ENCODE data around the gene PDIA3. TPM values are rescaled to one million over a fixed set of nuclear protein-coding genes. Genes with fewer than 3 reads are reported as not detected.
"Not testable (repeated sequence)": the region's sequence is repeated elsewhere in the genome, so short reads cannot be mapped to it uniquely, and the experiment has no call there.

PDIA3 gene
- polyA plus RNA-seq, 1 donor from 2014 or later, result 248 TPM

DNA sequence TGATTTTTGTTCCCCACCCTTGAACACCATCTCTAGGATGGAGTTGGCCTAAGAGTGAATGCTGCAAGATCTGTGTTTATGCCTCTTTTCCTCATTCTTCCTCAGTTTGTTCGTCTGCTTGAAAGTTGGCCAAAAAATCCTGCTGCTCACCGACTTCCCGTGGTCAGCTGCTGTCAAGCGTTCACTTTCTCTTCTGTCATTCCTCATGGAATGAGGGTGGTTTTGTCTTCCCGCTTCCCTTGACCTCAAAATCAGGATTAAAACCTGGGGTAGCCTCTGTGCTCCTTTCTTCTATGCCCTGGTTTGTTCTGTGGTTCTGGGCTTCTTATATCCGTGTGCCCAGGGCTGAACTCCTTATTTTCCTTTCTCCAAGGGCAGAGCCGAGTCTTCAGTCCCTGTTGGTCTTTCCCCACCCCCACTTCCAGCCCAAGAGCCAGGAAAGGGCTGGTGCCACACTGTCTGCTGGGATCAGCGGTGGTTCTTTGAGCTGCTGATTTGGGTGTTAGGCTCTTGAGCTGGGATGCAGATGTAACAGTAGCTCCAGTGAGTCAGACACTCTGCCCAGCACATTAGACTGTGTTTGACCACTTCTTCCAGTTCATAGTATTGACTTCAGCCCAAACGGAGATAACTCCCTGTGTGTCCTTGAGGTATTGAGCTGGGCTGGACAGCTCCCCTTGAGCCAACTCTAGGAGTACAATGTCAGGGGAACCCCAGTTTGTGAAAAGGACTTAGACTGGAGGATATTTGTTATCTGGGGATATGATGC is 48.2 kb downstream of the PDIA3 start:
- Mint-ChIP-seq H3K36me3 (peaks cover 14% of the 10 kb centered on the region), H3K9me3 (no peaks in the 10 kb centered on the region), H3K4me1 (peaks cover 31 to 40% (median 36%) of the 10 kb centered on the region in 3 donors), H3K27ac (peak overlapping the region in 2 of 3 donors; percentile 59 to 80), H3K27me3 (no peaks in the 10 kb centered on the region), H3K4me3 (peak overlapping the region in 3 of 4 donors; percentile 7 to 98 (median 98))

DNA sequence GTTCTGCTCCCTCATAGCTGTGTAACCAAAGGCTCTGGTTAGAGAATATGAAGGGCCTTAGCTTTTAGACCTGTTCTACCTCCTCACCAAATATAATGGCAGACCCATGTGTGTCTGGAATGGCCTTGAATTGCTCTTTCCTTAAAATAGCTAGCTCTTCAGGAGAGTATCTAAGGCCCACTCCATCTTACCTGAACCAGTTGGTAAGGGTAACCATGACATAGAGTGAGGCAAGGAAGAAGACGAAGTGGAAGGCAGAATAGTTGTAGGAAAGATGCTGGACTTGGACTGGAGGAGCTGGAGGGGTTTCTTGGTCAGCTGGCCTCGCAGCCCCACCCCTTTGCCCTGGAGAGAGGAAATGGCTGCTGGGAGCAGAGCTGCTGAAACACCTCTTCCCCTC is 49.0 kb downstream of the PDIA3 start:
- H3K4me1 Mint-ChIP-seq, result peaks cover 33 to 45% (median 40%) of the 10 kb centered on the region in 3 donors
- H3K27ac Mint-ChIP-seq, result peak overlapping the region in 1 of 3 donors; percentile 80
- H3K9me3 Mint-ChIP-seq, result no peaks in the 10 kb centered on the region
- peaks cover 16% of the 10 kb centered on the region for H3K36me3 Mint-ChIP-seq
- peak overlapping the region in 1 of 4 donors; percentile 98 for H3K4me3 Mint-ChIP-seq
- no peaks in the 10 kb centered on the region for H3K27me3 Mint-ChIP-seq

DNA sequence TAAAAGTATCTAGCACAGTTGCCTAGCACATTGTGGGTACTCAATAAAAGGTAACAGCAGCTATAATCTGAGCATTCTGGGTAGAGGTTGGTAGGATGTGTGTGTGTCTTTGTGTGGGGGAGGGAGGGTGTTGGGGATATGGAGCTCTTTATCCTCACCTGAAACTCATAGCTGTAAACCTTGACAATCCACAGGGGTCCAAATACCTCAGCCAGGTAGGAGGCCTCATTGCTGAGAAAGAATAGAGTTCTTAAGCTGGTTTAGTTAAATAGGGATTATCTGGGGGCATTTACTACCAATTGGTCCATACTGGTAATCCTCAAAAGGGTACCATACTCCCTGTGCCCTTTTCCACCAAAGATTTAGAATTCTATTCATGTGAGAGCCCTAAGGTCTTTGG is 49.8 kb downstream of the PDIA3 start:
- peaks cover 19% of the 10 kb centered on the region for H3K36me3 Mint-ChIP-seq
- H3K27ac Mint-ChIP-seq, result peak overlapping the region in 1 of 3 donors; percentile 80
- no peaks in the 10 kb centered on the region for H3K27me3 Mint-ChIP-seq
- H3K4me3 Mint-ChIP-seq, result peak overlapping the region in 2 of 4 donors; percentile 30 to 37
- peaks cover 39 to 51% (median 45%) of the 10 kb centered on the region in 3 donors for H3K4me1 Mint-ChIP-seq
- no peaks in the 10 kb centered on the region for H3K9me3 Mint-ChIP-seq

DNA sequence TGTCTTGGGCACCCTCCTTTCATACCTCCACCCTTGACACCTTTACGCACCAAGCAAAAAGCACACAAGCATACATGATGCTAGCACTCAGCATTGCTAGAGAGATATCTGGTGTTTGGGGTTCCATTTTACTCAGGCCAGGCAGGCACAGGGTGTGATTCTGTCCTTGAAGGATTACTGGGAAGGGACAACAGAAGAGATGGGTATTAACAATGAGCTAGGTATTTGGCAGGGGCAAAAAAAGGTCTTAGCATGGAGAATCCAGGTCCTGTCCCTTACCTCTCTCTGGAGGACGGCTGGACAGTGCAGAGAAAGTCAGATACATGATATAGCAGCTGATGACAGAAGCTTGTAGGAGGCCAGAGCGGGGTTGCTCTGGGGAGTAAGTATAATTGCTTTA is 50.3 kb downstream of the PDIA3 start:
- Mint-ChIP-seq H3K4me3 (peak overlapping the region in 2 of 4 donors; percentile 25 to 30), H3K4me1 (peaks cover 42 to 53% (median 43%) of the 10 kb centered on the region in 3 donors), H3K27ac (peak overlapping the region in 2 of 3 donors; percentile 46 to 80), H3K27me3 (no peaks in the 10 kb centered on the region), H3K36me3 (peaks cover 22% of the 10 kb centered on the region), H3K9me3 (no peaks in the 10 kb centered on the region)

DNA sequence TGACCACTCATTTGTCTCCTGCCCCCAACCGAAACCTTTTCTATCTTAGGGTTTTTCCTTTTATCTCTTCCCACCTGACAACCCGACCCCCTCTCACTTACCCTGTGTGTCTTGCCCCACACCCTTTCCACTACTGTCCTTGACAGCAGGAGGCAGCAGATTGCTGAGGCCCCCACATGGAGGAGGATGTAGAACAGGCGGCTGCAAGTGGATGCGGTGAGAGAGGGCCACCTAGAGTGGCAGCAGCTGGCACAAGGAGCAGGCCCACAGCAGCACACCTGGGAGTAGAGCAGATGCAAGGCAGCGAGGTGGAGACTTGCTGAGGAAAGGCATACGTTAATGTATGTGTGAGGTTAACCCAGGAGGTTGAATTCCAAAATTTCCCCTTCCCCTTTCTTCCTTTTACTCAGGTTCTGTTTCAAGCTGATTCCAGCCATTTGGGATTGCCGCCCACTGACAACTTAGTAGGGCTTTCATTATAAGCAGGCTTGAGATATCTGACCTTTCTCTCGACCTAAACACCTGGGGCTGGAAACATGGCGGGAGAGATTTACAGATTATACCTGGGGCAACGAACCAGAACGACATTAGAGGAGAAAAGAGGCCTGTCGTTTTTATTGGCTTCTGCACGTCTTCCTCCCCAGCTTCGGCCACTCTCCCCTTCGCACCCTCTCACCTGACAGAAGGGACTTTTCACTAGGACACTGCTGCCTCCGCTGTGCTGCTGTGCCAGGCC is 53.1 kb downstream of the PDIA3 start:
- no peaks in the 10 kb centered on the region for H3K27me3 Mint-ChIP-seq
- H3K4me3 Mint-ChIP-seq, result peak overlapping the region in 3 of 4 donors; percentile 60 to 94 (median 76)
- peaks cover 28 to 38% (median 38%) of the 10 kb centered on the region in 3 donors for H3K4me1 Mint-ChIP-seq
- peak overlapping the region in 2 of 3 donors; percentile 89 to 99 for H3K27ac Mint-ChIP-seq
- peaks cover 22% of the 10 kb centered on the region for H3K36me3 Mint-ChIP-seq
- no peaks in the 10 kb centered on the region for H3K9me3 Mint-ChIP-seq

DNA sequence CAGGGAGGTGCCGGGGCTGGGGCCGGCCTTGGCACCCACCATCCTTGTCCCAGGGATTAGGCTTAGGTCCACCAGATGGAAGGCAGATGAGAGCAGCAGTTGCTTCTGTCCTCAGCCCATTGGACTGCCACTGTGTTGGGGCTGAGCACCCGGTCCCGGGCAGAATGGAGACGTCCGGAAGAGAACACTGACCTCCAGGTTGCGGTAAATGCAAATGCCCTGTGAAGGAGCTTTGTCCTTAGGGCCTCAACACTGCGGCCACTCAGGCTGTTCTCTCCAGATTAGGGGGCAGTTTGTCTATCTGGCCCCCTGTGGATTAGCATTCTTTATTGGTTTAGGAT is 53.7 kb downstream of the PDIA3 start, which contains the start of gene SERINC4:
Gene SERINC4 (minus strand): TSS at position 276 of the 341 bp plus-strand sequence. CDS start 234 bp downstream, at position 42.
- H3K4me1 Mint-ChIP-seq, result peaks cover 27 to 36% (median 36%) of the 10 kb centered on the region in 3 donors
- H3K27ac Mint-ChIP-seq, result peak within 1 kb of the TSS; percentile 89 to 99 (median 99)
- H3K27me3 Mint-ChIP-seq, result no peaks in the 10 kb centered on the region
- H3K9me3 Mint-ChIP-seq, result no peaks in the 10 kb centered on the region
- H3K36me3 Mint-ChIP-seq, result peaks cover 21% of the 10 kb centered on the region
- peak within 1 kb of the TSS; percentile 94 to 100 (median 100) for H3K4me3 Mint-ChIP-seq

DNA sequence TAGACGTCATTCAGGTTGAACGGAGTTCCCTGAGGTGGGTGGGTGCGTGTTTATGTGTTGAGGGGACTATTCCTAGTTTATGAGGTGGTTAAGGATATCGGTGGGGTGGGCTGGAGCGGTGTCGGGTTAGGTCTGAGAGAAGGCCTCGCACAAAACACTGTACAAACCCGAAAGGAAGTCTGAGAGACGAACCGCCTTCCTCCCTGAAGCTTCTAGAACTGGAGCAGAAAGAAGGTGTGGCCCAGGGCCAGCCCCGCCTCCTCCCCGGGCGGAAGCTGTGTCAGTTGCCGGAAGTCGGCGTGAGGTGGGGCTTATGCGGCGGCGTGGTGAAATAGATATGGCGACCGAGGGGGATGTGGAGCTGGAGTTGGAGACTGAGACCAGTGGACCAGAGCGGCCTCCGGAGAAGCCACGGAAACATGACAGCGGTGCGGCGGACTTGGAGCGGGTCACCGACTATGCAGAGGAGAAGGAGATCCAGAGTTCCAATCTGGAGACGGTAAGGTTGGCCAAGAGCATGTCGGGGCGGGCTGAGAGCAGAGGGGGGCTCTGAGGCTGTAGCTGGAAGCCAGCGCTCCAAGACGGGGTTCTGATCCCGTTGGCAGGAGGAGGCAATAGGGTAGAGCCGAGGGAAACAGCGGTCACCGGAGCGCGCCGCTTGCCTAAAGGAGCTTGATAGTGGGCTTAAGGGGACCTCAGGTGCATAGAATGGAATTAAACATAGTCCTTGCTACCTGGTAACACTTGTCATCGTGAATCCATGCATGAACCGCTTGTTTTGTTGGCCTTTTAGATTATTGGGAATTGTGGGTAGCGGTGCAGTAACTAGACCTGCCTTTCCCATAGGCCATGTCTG is 54.3 kb downstream of the PDIA3 start, which contains the start of gene HYPK:
Gene HYPK (plus strand): TSS at position 314 of the 856 bp plus-strand sequence. CDS start 24 bp downstream, at position 338.
- Mint-ChIP-seq H3K4me3 (peak within 1 kb of the TSS; percentile 94 to 100 (median 100)), H3K9me3 (no peaks in the 10 kb centered on the region), H3K27me3 (no peaks in the 10 kb centered on the region), H3K36me3 (peaks cover 19% of the 10 kb centered on the region), H3K4me1 (peaks cover 24 to 35% (median 32%) of the 10 kb centered on the region in 3 donors), H3K27ac (peak within 1 kb of the TSS; percentile 89 to 99 (median 99))

DNA sequence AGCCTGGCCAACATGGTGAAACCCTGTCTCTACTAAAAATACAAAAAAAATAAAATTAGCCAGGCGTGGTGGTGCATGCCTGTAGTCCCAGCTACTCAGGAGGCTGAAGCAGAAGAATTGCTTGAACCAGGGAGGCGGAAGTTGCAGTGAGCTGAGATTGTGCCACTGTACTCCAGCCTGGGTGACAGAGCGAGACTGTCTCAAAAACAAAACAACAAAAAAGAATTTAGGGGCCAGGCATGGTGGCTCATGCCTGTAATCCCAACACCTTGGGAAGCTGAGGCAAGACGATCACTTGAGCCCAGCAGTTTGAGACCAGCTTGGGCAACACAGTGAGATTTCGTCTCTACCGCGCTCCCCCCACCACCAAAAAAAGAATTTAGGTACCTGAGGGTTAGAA is 56.4 kb downstream of the PDIA3 start:
- not testable (repeated sequence) for H3K27ac Mint-ChIP-seq, H3K4me3 Mint-ChIP-seq, H3K9me3 Mint-ChIP-seq, H3K27me3 Mint-ChIP-seq
- peaks cover 25 to 35% (median 29%) of the 10 kb centered on the region in 3 donors for H3K4me1 Mint-ChIP-seq
- peaks cover 20% of the 10 kb centered on the region for H3K36me3 Mint-ChIP-seq

DNA sequence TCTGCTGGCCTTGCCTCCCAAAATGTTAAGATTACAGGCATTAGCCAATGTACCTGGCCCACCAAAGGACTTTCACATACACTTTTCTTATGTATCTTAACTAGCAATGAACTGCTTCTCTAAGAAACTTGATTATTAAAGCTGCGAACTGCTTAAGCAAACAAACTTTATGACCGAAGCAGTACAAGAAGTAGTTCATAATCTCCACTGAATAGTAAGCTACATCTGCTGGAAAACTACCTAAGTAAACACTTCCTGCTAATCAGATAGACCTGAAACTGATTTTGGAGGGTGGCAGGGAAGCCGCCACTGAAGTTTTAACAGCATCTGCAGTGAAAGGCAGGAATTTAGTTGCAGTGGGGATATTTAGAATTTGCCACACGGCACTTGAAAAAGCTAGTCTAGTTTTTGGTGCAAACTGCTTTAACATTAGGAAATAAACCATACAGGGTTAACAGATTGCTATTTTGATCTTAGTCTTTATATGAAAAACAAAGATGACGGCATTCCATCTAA is 62.3 kb downstream of the PDIA3 start:
- Mint-ChIP-seq H3K27me3 (no peaks in the 10 kb centered on the region), H3K9me3 (no peaks in the 10 kb centered on the region), H3K4me3 (peak overlapping the region in 3 of 4 donors; percentile 44 to 81 (median 71)), H3K4me1 (peaks cover 17 to 32% (median 18%) of the 10 kb centered on the region in 3 donors), H3K27ac (peak overlapping the region; percentile 82 to 94 (median 88)), H3K36me3 (peaks cover 12% of the 10 kb centered on the region)

DNA sequence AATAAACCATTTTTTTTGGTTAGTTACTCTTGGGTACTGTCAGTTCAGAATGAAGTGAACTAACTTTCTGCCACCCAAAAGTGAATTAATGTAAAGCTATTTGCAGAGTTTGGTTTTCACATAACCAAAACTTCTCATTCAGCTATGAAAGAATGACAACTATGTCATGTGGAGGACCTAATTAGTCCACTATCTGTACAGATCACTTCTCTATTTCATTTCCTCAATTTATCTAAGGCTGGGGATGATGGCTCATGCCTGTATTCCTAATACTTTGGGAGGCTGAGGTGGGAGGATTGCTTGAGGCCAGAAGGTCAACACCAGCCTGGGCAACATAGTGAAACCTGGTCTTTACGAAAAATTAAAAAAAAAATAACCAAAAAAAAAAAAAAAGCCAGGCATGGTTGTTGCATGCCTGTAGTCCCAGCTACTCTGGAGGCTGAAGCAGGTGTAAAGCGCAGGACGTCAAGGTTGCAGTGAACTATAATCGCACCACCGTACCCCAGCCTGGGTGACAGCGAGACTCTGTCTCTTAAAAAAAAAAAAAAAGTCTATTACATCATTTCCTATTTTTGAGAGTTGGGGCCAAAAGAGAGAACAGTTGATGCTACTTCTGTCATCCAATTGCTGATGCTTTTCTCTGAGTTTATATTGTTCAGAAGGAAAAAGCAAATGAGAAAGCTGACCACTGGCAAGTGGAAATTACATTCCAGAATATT is 62.9 kb downstream of the PDIA3 start:
- no peaks in the 10 kb centered on the region for H3K9me3 Mint-ChIP-seq
- H3K4me3 Mint-ChIP-seq, result peak overlapping the region; percentile 32 to 83 (median 62)
- peaks cover 12% of the 10 kb centered on the region for H3K36me3 Mint-ChIP-seq
- H3K27ac Mint-ChIP-seq, result peak overlapping the region; percentile 82 to 94 (median 88)
- H3K27me3 Mint-ChIP-seq, result no peaks in the 10 kb centered on the region
- H3K4me1 Mint-ChIP-seq, result peaks cover 17 to 32% (median 18%) of the 10 kb centered on the region in 3 donors

DNA sequence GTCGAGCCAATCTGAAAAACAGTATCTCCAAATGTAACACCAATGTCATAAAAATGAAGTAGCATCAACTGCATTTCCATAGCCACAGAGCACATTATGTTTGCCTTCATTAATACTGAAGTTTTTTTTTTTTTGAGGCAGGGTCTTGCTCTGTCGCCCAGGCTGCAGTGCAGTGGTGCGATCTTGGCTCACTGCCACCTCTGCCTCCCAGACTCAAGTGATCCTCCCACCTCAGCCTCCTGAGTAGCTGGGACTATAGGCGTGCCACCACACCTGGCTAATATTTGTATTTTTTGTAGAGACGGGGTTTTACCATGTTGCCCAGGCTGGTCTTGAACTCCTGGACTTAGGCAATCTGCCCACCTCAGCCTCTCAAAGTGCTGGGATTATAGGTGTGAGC is 68.8 kb downstream of the PDIA3 start:
- not testable (repeated sequence) for H3K4me3 Mint-ChIP-seq, H3K27me3 Mint-ChIP-seq, H3K36me3 Mint-ChIP-seq, H3K4me1 Mint-ChIP-seq, H3K9me3 Mint-ChIP-seq
- peak overlapping the region in 1 of 3 donors; percentile 40 for H3K27ac Mint-ChIP-seq

DNA sequence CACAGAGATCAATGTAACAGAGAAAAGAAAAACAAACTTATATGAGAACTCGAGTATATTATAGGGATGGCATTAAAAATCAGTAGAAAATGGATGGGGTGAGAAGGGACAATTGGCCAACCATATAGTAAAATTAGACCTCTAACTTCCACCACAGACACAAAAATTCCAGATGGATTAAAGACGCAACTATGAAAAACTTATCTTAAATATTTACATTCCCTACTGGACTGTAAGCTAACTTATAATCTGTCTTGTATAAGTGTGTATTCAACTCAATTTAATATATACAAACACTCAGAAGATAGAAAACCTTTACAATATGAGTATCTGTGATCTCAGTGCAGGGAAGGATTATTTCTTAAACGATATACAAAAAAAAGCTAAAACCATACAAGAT is 75.3 kb downstream of the PDIA3 start:
- Mint-ChIP-seq H3K27ac (peak overlapping the region in 1 of 3 donors; percentile 85), H3K27me3 (no peaks in the 10 kb centered on the region), H3K9me3 (no peaks in the 10 kb centered on the region), H3K36me3 (no peaks in the 10 kb centered on the region), H3K4me3 (peak overlapping the region in 3 of 4 donors; percentile 43 to 89 (median 79)), H3K4me1 (peaks cover 17 to 24% (median 18%) of the 10 kb centered on the region in 3 donors)

Data from IgD-negative memory B cell (primary cell).